Parathyroid adenoma (tissue), 2 donors: Measurements from ENCODE around the gene TM4SF20.
"Not testable (repeated sequence)": the region's sequence is repeated elsewhere in the genome, so short reads cannot be mapped to it uniquely, and the experiment has no call there.

Experiments used
- H2AFZ ChIP-seq: fragments of 300-600 bp; sonication (generic); one replicate; pipeline ENCODE4 v1.7.0; 2017; ENCODE audit warnings: antibody characterized with exemption, mild to moderate bottlenecking
- H3K27ac ChIP-seq: fragments of 300-600 bp; sonication (generic); one replicate; pipeline ENCODE4 v1.7.0; 2017
- H3K27me3 ChIP-seq: fragments of 300-600 bp; sonication (generic); one replicate; pipeline ENCODE4 v1.7.0; 2017; ENCODE audit warnings: low read length; ENCODE audit not compliant: control insufficient read depth, insufficient read depth
- H3K36me3 ChIP-seq: fragments of 300-600 bp; sonication (generic); one replicate; pipeline ENCODE4 v1.7.0; 2017; ENCODE audit warnings: low read length; ENCODE audit not compliant: control insufficient read depth, insufficient read depth
- H3K4me1 ChIP-seq: fragments of 300-600 bp; sonication (generic); one replicate; pipeline ENCODE4 v1.7.0; 2017; ENCODE audit warnings: control low read depth
- H3K4me2 ChIP-seq: fragments of 300-600 bp; sonication (generic); one replicate; pipeline ENCODE4 v1.7.0; 2017; ENCODE audit warnings: low read length
- H3K4me3 ChIP-seq: fragments of 300-600 bp; sonication (generic); one replicate; pipeline ENCODE4 v1.7.0; 2017; ENCODE audit warnings: low read depth, low read length
- H3K79me2 ChIP-seq: fragments of 300-600 bp; sonication (generic); one replicate; pipeline ENCODE4 v1.7.0; 2017; ENCODE audit warnings: control low read depth
- H3K9ac ChIP-seq: fragments of 300-600 bp; sonication (generic); one replicate; pipeline ENCODE4 v1.7.0; 2017; ENCODE audit warnings: mild to moderate bottlenecking
- H3K9me3 ChIP-seq: fragments of 300-600 bp; sonication (generic); one replicate; pipeline ENCODE4 v1.7.0; 2017; ENCODE audit warnings: low read length; ENCODE audit not compliant: control insufficient read depth
- CTCF ChIP-seq: fragments of 300-600 bp; sonication (generic); IDR thresholded peaks from one replicate; pipeline ENCODE4 v1.7.0; 2017; ENCODE audit warnings: antibody characterized with exemption, mild to moderate bottlenecking
- donor health status: primary hyperparathyroidism.

Gene TM4SF20

DNA sequence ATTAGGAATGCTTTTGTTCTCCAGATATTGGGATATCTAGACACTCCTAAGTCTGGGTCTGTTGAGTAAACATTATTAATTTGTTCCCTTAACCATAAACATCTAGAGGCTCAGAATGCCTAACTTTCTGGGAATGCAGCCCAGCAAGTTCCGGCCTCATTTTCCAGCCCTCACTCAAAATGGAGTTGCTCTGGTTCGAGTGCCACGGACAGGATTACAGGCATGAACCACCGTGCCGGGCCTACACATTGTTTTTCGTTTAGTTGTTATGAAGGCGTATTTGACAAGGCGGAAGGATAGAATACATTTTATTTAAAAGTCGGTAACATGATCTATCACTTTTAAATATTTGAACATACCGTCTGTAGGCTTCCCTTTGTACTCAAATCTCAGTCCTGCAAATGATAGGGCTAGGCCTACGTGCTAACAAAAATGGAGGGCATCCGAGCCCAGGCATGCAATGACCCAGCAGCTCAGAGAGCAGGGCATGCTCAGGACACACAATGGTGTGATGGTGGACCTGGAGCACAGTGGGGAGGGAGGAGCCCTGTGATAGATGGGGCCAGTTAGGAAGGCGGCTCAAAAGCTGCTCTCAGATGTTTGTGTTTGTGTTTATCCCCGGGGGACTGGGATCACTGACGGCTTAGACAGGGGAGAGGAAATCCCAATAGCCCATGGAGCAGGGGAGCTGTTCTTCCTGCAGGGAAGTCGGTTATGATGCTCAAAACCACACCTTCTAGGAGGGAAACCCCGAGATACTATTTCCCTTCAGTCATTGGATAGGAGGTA is 11.6 kb upstream of the TM4SF20 start:
- H3K79me2 ChIP-seq, result no peaks in the 10 kb centered on the region
- no peak for TF ChIP-seq CTCF
- no peaks in the 10 kb centered on the region for H3K9me3 ChIP-seq
- no peaks in the 10 kb centered on the region for H3K27me3 ChIP-seq
- H3K27ac ChIP-seq, result no peak overlapping the region
- H3K36me3 ChIP-seq, result no peaks in the 10 kb centered on the region
- H3K9ac ChIP-seq, result no peak overlapping the region
- H2AFZ ChIP-seq, result no peak overlapping the region
- H3K4me2 ChIP-seq, result no peak overlapping the region
- H3K4me3 ChIP-seq, result no peak overlapping the region
- H3K4me1 ChIP-seq, result no peaks in the 10 kb centered on the region

- Histone ChIP-seq H3K9ac (no peak overlapping the region), H3K36me3 (no peaks in the 10 kb centered on the region), H3K4me1 (no peaks in the 10 kb centered on the region), H3K4me3 (no peak overlapping the region), H3K27ac (no peak overlapping the region), H3K9me3 (no peaks in the 10 kb centered on the region), H3K4me2 (no peak overlapping the region), H3K27me3 (no peaks in the 10 kb centered on the region), H3K79me2 (no peaks in the 10 kb centered on the region), H2AFZ (no peak overlapping the region)
- TF ChIP-seq CTCF, result no peak
Measured at GRCh38 chr2:227389661-227390060, 10.6 kb upstream of the TM4SF20 start.

DNA sequence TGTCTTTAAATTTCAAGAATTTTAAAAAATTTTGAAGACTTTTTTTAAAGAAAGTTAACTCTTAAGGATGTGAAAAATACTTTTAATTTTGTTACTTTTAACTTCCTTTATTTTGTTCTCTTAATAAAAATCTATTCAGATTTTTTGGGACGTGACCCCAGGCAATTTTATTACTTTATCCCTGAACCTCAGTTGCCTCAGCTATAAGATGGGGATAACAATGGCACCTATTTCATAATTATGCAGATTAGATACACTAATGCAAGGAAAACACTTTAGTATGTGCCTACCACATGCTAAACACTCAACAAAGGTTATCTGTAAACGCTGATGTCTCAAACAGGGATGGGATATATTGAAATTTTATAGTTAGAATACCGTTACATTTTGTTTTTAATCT is 10.1 kb upstream of the TM4SF20 start:
- no peaks in the 10 kb centered on the region for H3K27me3 ChIP-seq
- H3K4me1 ChIP-seq, result no peaks in the 10 kb centered on the region
- no peaks in the 10 kb centered on the region for H3K36me3 ChIP-seq
- H3K9me3 ChIP-seq, result no peaks in the 10 kb centered on the region
- no peak overlapping the region for H3K27ac ChIP-seq
- H3K9ac ChIP-seq, result no peak overlapping the region
- TF ChIP-seq CTCF, result no peak
- no peak overlapping the region for H2AFZ ChIP-seq
- no peak overlapping the region for H3K4me3 ChIP-seq
- H3K79me2 ChIP-seq, result no peaks in the 10 kb centered on the region
- H3K4me2 ChIP-seq, result no peak overlapping the region

DNA sequence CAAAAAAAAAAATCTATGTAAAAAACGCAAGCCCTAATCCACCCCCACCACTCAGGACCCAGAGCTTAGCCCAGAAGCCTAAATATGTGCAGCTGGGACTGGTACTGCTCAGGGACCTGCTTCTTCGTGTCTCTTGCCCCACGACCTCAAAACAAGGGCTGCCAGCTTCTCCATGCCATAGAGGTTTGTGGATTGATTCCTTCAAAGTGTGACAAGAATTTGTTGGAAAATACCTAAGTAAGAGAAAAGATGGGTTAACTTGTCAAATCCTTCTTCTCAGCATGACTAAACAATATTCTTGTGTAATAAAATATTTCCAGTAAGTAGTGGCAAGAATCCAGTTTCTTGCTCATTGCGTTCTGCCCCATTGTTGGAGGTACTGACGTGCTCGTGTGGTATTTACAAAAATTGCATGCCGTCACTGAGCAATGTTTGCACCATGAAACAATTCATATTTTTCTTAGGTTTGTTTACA is 9.5 kb upstream of the TM4SF20 start:
- no peak overlapping the region for H3K4me3 ChIP-seq
- no peak for TF ChIP-seq CTCF
- no peaks in the 10 kb centered on the region for H3K9me3 ChIP-seq
- H3K79me2 ChIP-seq, result no peaks in the 10 kb centered on the region
- H3K27me3 ChIP-seq, result no peaks in the 10 kb centered on the region
- no peaks in the 10 kb centered on the region for H3K36me3 ChIP-seq
- H3K27ac ChIP-seq, result no peak overlapping the region
- H3K4me1 ChIP-seq, result no peaks in the 10 kb centered on the region
- H3K4me2 ChIP-seq, result no peak overlapping the region
- no peak overlapping the region for H3K9ac ChIP-seq
- H2AFZ ChIP-seq, result no peak overlapping the region

DNA sequence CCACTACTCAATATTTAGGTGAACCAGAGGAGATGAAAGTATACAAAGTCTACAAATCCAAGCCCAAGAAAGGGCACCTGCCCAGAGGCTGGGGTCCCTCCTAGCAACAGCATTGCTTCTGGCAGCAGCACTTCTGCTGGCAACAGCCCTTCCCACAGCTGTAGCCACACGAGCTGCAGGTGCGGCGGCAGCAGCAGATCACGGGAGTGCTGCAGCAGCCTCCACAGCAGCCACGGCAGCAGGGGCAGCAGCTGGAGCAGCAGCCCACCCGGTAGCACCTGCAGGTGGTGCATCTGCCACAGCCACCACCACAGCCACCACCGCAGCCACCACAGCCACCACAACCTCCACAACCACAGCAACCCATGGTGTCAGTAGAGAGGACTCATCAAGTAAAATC is 8.5 kb upstream of the TM4SF20 start, which contains the start of gene SCYGR1:
Gene SCYGR1, minus strand, starts transcription at position 367 of the 400 bp plus-strand sequence. Its CDS starts 0 bp downstream, at position 367.
- not testable (repeated sequence) for H2AFZ ChIP-seq, H3K79me2 ChIP-seq, H3K36me3 ChIP-seq, H3K9ac ChIP-seq, H3K27me3 ChIP-seq, H3K4me1 ChIP-seq, H3K27ac ChIP-seq, H3K9me3 ChIP-seq, H3K4me3 ChIP-seq, H3K4me2 ChIP-seq
